Measurements from ENCODE around the gene PDE10A. TPM values are rescaled to one million over a fixed set of nuclear protein-coding genes. Genes with fewer than 3 reads are reported as not detected.

Gene PDE10A
- total and polyA plus RNA-seq, 2 of the 4 experiments (the other 2 are of a cell fraction): 3.4 to 12.4 TPM

GRCh38 chr6:165685302-165685701 is 22.3 kb upstream of the PDE10A start:
- no peak overlapping the region for H2AFZ ChIP-seq (replicated peaks; ENCODE audit: low read length, poor library complexity)
- no peaks in the 10 kb centered on the region for H3K79me1 ChIP-seq (ENCODE audit: low read depth in 1 of 2, low read length in 2 of 2)
- H3K9me3 ChIP-seq (ENCODE audit: control insufficient read depth, insufficient read depth, low read length): no peaks in the 10 kb centered on the region
- no peaks in the 10 kb centered on the region for H3K36me3 ChIP-seq (ENCODE audit: control insufficient read depth, insufficient read depth, low read length)
- H2BK5ac ChIP-seq (ENCODE audit: low read depth, low read length, poor library complexity, severe bottlenecking): no peak overlapping the region
- no peaks in the 10 kb centered on the region for H4K20me1 ChIP-seq (ENCODE audit: insufficient read depth, low read length)
- TF ChIP-seq SMC3 (IDR thresholded peaks at IDR 0.05; ENCODE audit: low read depth, low read length): no peak
- no peak for TF ChIP-seq ELK1 (IDR thresholded peaks at IDR 0.05; ENCODE audit: borderline replicate concordance, low read depth, low read length)
- no peak for TF ChIP-seq POLR2A (IDR thresholded peaks at IDR 0.05; ENCODE audit: low read depth, low read length)
- TF ChIP-seq CEBPB (IDR thresholded peaks at IDR 0.05; ENCODE audit: low read depth, low read length): no peak
- no peak for TF ChIP-seq RAD21 (IDR thresholded peaks at IDR 0.05; ENCODE audit: low read length)
- TF ChIP-seq USF2 (IDR thresholded peaks at IDR 0.05; ENCODE audit: low read depth, low read length): no peak
- TF ChIP-seq MXI1 (IDR thresholded peaks at IDR 0.05; ENCODE audit: borderline replicate concordance, low read depth, low read length): no peak
- no peak for TF ChIP-seq RCOR1 (IDR thresholded peaks at IDR 0.05; ENCODE audit: insufficient replicate concordance, low read length)
- no peak for TF ChIP-seq MAZ (IDR thresholded peaks at IDR 0.05; ENCODE audit: borderline replicate concordance, low read depth, low read length)
- TF ChIP-seq MAFK (IDR thresholded peaks at IDR 0.05; ENCODE audit: low read depth, low read length): no peak
- no peak for TF ChIP-seq CHD1 (IDR thresholded peaks at IDR 0.05; ENCODE audit: low read depth, low read length)
- TF ChIP-seq RFX5 (IDR thresholded peaks at IDR 0.05; ENCODE audit: low read depth, low read length): no peak
- H3K18ac ChIP-seq (ENCODE audit: low read depth, low read length): no peak overlapping the region
- H2BK120ac ChIP-seq (ENCODE audit: low read depth, low read length): no peak overlapping the region
- dilution Hi-C loops (cut with HindIII; ENCODE audit: low sequenced_read_pairs, unreplicated experiment) (no loop called here), intact Hi-C loops (cut with micrococcal nuclease) (no loop called here), in situ Hi-C loops (cut with MboI; ENCODE audit: low sequenced_read_pairs) (no loop called here)
- H3K14ac ChIP-seq (replicated peaks; ENCODE audit: low read depth, low read length): no peak overlapping the region
- H2BK15ac ChIP-seq (ENCODE audit: low read depth, low read length): no peak overlapping the region
- no peak overlapping the region for H3K23ac ChIP-seq (ENCODE audit: low read depth, low read length)
- no peak overlapping the region for H4K8ac ChIP-seq (ENCODE audit: low read depth in 2 of 2, low read length in 2 of 2)
- ChIA-PET CTCF (no interaction called here), POLR2A (ENCODE audit: unreplicated experiment) (no interaction called here)
- no peak overlapping the region for H4K91ac ChIP-seq (ENCODE audit: insufficient read depth, low read depth, low read length)
- no peak overlapping the region for H2AK9ac ChIP-seq (replicated peaks; ENCODE audit: low read depth, low read length, poor library complexity)
- no CpG with 5 or more reads among the region's 1 CpG for WGBS, 2 experiments (ENCODE audit: extremely low coverage in 2 of 2, insufficient read length in 1 of 2)
- no peaks in the 10 kb centered on the region for H3K27me3 ChIP-seq (ENCODE audit: control insufficient read depth, insufficient read depth, low read length)
- H3K9ac ChIP-seq (ENCODE audit: low read depth, low read length): no peak overlapping the region
- H3K56ac ChIP-seq (ENCODE audit: extremely low read depth, insufficient read depth, low read length): no peak overlapping the region
- no peak overlapping the region for H3K4ac ChIP-seq (ENCODE audit: low read depth, low read length)
- H3K4me3 ChIP-seq (ENCODE audit: insufficient read depth, low read depth, low read length): no peak overlapping the region
- H4K5ac ChIP-seq (ENCODE audit: low read depth, low read length): no peak overlapping the region
- no peak overlapping the region for H3K27ac ChIP-seq (ENCODE audit: insufficient read depth, low read length)
- no peak for DNase-seq
- no peak overlapping the region for H3K4me2 ChIP-seq (ENCODE audit: low read depth, low read length)
- H3K9me1 ChIP-seq (ENCODE audit: insufficient read depth, low read length): peaks cover under 1% of the 10 kb centered on the region; the same call in 1 of the 2 replicates
- ATAC-seq (ENCODE audit: low read depth): no peak
- no peaks in the 10 kb centered on the region; the same call in 1 of the 2 replicates for H3K4me1 ChIP-seq (ENCODE audit: control insufficient read depth, insufficient read depth, low read length)
- no peak overlapping the region for H2BK20ac ChIP-seq (ENCODE audit: low read depth, low read length)
- no TSS peak for BruUV-seq (replicated peaks)
- H2AK5ac ChIP-seq (ENCODE audit: low read depth, low read length): no peak overlapping the region
